Measurements from ENCODE around the gene PACRG.

The PACRG gene

GRCh38 chr6:163195721-163196691 lies 468.2 kb downstream of the PACRG start:
- TF ChIP-seq EGR1 (IDR thresholded peaks at IDR 0.05) (no peak), FOXM1 (IDR thresholded peaks at IDR 0.05; ENCODE audit: borderline replicate concordance, low read depth) (no peak), YY1 (IDR thresholded peaks at IDR 0.05; ENCODE audit: low read depth) (no peak), CEBPB (IDR thresholded peaks at IDR 0.05) (no peak), USF1 (IDR thresholded peaks at IDR 0.05) (no peak), MAX (IDR thresholded peaks at IDR 0.05) (no peak), RAD21 (IDR thresholded peaks at IDR 0.05; ENCODE audit: low read depth) (no peak), TCF12 (IDR thresholded peaks at IDR 0.05; ENCODE audit: low read depth) (no peak), ZBTB7A (IDR thresholded peaks at IDR 0.05; ENCODE audit: low read depth) (no peak), NFIC (IDR thresholded peaks at IDR 0.05) (no peak), CREB1 (IDR thresholded peaks at IDR 0.05; ENCODE audit: low read depth) (no peak)

GRCh38 chr6:163197839-163198238 lies 470.1 kb downstream of the PACRG start:
- no peak for TF ChIP-seq CREB1 (IDR thresholded peaks at IDR 0.05; ENCODE audit: low read depth)
- no peak for TF ChIP-seq RAD21 (IDR thresholded peaks at IDR 0.05; ENCODE audit: low read depth)
- no peak for TF ChIP-seq CEBPB (IDR thresholded peaks at IDR 0.05)
- no peak for TF ChIP-seq TCF12 (IDR thresholded peaks at IDR 0.05; ENCODE audit: low read depth)
- TF ChIP-seq USF1 (IDR thresholded peaks at IDR 0.05), result no peak
- no peak for TF ChIP-seq TEAD4 (IDR thresholded peaks at IDR 0.05)
- TF ChIP-seq YY1 (IDR thresholded peaks at IDR 0.05; ENCODE audit: low read depth), result no peak
- no peak for TF ChIP-seq NFIC (IDR thresholded peaks at IDR 0.05)
- no peak for TF ChIP-seq ZBTB7A (IDR thresholded peaks at IDR 0.05; ENCODE audit: low read depth)
- no peak for TF ChIP-seq FOXM1 (IDR thresholded peaks at IDR 0.05; ENCODE audit: borderline replicate concordance, low read depth)
- no peak for TF ChIP-seq REST (IDR thresholded peaks at IDR 0.05; ENCODE audit: low read depth)
- no peak for TF ChIP-seq MAX (IDR thresholded peaks at IDR 0.05)
- TF ChIP-seq EGR1 (IDR thresholded peaks at IDR 0.05), result no peak

GRCh38 chr6:163198396-163198795 lies 470.6 kb downstream of the PACRG start:
- TF ChIP-seq FOXM1 (IDR thresholded peaks at IDR 0.05; ENCODE audit: borderline replicate concordance, low read depth) (no peak), NFIC (IDR thresholded peaks at IDR 0.05) (no peak), TCF12 (IDR thresholded peaks at IDR 0.05; ENCODE audit: low read depth) (no peak), REST (IDR thresholded peaks at IDR 0.05; ENCODE audit: low read depth) (no peak), MAX (IDR thresholded peaks at IDR 0.05) (no peak), CEBPB (IDR thresholded peaks at IDR 0.05) (no peak), YY1 (IDR thresholded peaks at IDR 0.05; ENCODE audit: low read depth) (no peak), EP300 (IDR thresholded peaks at IDR 0.05; ENCODE audit: borderline replicate concordance) (no peak), TEAD4 (IDR thresholded peaks at IDR 0.05) (no peak), EGR1 (IDR thresholded peaks at IDR 0.05) (no peak), USF1 (IDR thresholded peaks at IDR 0.05) (no peak), CREB1 (IDR thresholded peaks at IDR 0.05; ENCODE audit: low read depth) (no peak), RAD21 (IDR thresholded peaks at IDR 0.05; ENCODE audit: low read depth) (no peak), TAF1 (IDR thresholded peaks at IDR 0.05; ENCODE audit: low read depth) (no peak)

- TF ChIP-seq TCF12 (IDR thresholded peaks at IDR 0.05; ENCODE audit: low read depth) (no peak), TEAD4 (IDR thresholded peaks at IDR 0.05) (no peak), EGR1 (IDR thresholded peaks at IDR 0.05) (no peak), YY1 (IDR thresholded peaks at IDR 0.05; ENCODE audit: low read depth) (no peak), RAD21 (IDR thresholded peaks at IDR 0.05; ENCODE audit: low read depth) (no peak), NFIC (IDR thresholded peaks at IDR 0.05) (no peak), FOXM1 (IDR thresholded peaks at IDR 0.05; ENCODE audit: borderline replicate concordance, low read depth) (no peak), USF1 (IDR thresholded peaks at IDR 0.05) (no peak), EP300 (IDR thresholded peaks at IDR 0.05; ENCODE audit: borderline replicate concordance) (no peak)
Observed at GRCh38 chr6:163199371-163199770, 471.6 kb downstream of the PACRG start.

Data from Ishikawa (cell line).